OCI-LY7 (cell line): ENCODE results near the gene TCAP. TPM values are rescaled to one million over a fixed set of nuclear protein-coding genes. Genes with fewer than 3 reads are reported as not detected.

Experiments used
- BruUV-seq: library from RNA; stranded (reverse); fragments of 400-500 nt; replicated peaks from 2 replicates; lab custom pipeline; 2021; lab: Mats Ljungman, UMichigan
- CTCF ChIA-PET: fragments of 300-600 bp; sonication (Branson Sonifier 250); formaldehyde crosslinking; loops from one replicate; lab custom pipeline; 2022; ENCODE audit warnings: antibody characterized with exemption; ENCODE audit not compliant: unreplicated experiment; lab: Charles Lee
- POLR2A ChIA-PET: fragments of 300-600 bp; sonication (Branson Sonifier 250); formaldehyde crosslinking; loops from one replicate; lab custom pipeline; 2022; ENCODE audit warnings: antibody characterized with exemption; lab: Charles Lee
- DNase-seq: peaks from one replicate; pipeline ENCODE4 v3.0.0-alpha.2; 2015; ENCODE audit warnings: low spot score
- H2AFZ ChIP-seq: fragments of 200-600 bp; sonication (generic), shearing (Covaris generic); 2 replicates; pipeline ENCODE4 v1.6.1; 2014; ENCODE audit warnings: mild to moderate bottlenecking, antibody characterized with exemption, low read length, moderate library complexity
- H3K27ac ChIP-seq: fragments of 200-600 bp; sonication (generic); 2 replicates; pipeline ENCODE4 v1.5.1; 2014; ENCODE audit warnings: mixed run types, low read depth, mild to moderate bottlenecking, moderate library complexity, low read length, inconsistent platforms; ENCODE audit not compliant: poor library complexity, severe bottlenecking
- H3K36me3 ChIP-seq: fragments of 200-600 bp; sonication (generic); 2 replicates; pipeline ENCODE4 v1.6.1; 2014; ENCODE audit warnings: mild to moderate bottlenecking, antibody characterized with exemption, low read length, moderate library complexity, mixed read lengths; ENCODE audit not compliant: insufficient read depth
- H3K4me1 ChIP-seq: fragments of 200-600 bp; sonication (generic); 2 replicates; pipeline ENCODE4 v1.5.1; 2014; ENCODE audit warnings: mild to moderate bottlenecking, low read length; ENCODE audit not compliant: insufficient read depth, poor library complexity, severe bottlenecking
- H3K4me2 ChIP-seq: fragments of 200-600 bp; sonication (generic); 2 replicates; pipeline ENCODE4 v1.6.1; 2014; ENCODE audit warnings: mild to moderate bottlenecking, low read length
- H3K4me3 ChIP-seq: fragments of 200-600 bp; sonication (generic); 2 replicates; pipeline ENCODE4 v1.5.1; 2014; ENCODE audit warnings: mild to moderate bottlenecking, low read depth, low read length; ENCODE audit not compliant: poor library complexity, severe bottlenecking
- H3K79me2 ChIP-seq: fragments of 200-600 bp; sonication (generic); 2 replicates; pipeline ENCODE4 v1.6.1; 2016; ENCODE audit warnings: low read depth, mild to moderate bottlenecking, low read length, moderate library complexity, mixed read lengths; ENCODE audit not compliant: insufficient read depth
- H3K9me2 ChIP-seq: fragments of 200-600 bp; sonication (generic); 2 replicates; pipeline ENCODE4 v1.6.1; 2016; ENCODE audit warnings: mild to moderate bottlenecking, low read length, mixed read lengths; ENCODE audit not compliant: insufficient read depth
- H3K9me3 ChIP-seq: fragments of 200-600 bp; sonication (generic); 2 replicates; pipeline ENCODE4 v1.6.1; 2014; ENCODE audit warnings: mild to moderate bottlenecking, mixed run types, low read length, mixed read lengths
- H4K20me1 ChIP-seq: fragments of 200-600 bp; sonication (generic); 2 replicates; pipeline ENCODE4 v1.6.1; 2014; ENCODE audit warnings: mild to moderate bottlenecking, antibody characterized with exemption, low read length, moderate library complexity, mixed read lengths; ENCODE audit not compliant: insufficient read depth
- CTCF ChIP-seq: fragments of 200-600 bp; sonication (generic); conservative IDR thresholded peaks from 2 replicates; pipeline ENCODE4 v1.5.1; 2014; ENCODE audit warnings: mild to moderate bottlenecking, antibody characterized with exemption, low read length, moderate library complexity, mixed read lengths
- EZH2phosphoT487 ChIP-seq: fragments of 200-600 bp; sonication (generic); IDR thresholded peaks from 2 replicates; pipeline ENCODE4 v1.6.1; 2018; ENCODE audit warnings: low read depth, borderline replicate concordance, mild to moderate bottlenecking, mixed run types, antibody characterized with exemption, low read length, moderate library complexity, mixed read lengths
- intact Hi-C: fragments of 100-400 bp; cut with micrococcal nuclease; formaldehyde crosslinking; loops from one replicate; pipeline ENCODE4 v1.10.0; 2022; ENCODE audit not compliant: unreplicated experiment
- total RNA-seq, 2 experiments: library from RNA; depleted of rRNA in 1 of 2; stranded (reverse); fragments of >200 nt in 1 of 2; shearing (Covaris generic) in 1 of 2; gene quantifications; 2 replicates each; pipeline ENCODE4 v1.2.3, GENCODE V29; 2014 to 2022

TCAP gene
- total RNA-seq, 2 experiments from 2014 or later: 1.5 to 2.7 TPM

GRCh38 chr17:39667945-39668924 lies 3.1 kb downstream of the TCAP start, which contains the start of gene PNMT:
PNMT (plus strand) TSS chr17:39668453; CDS start chr17:39668476, 23 bp downstream.
- no peaks in the 10 kb centered on the region for H4K20me1 ChIP-seq
- H3K9me2 ChIP-seq: no peaks in the 10 kb centered on the region
- peak within 1 kb of the TSS; percentile 53; the same call in 1 of the 2 replicates for H3K4me2 ChIP-seq
- H3K9me3 ChIP-seq: no peaks in the 10 kb centered on the region
- no peaks in the 10 kb centered on the region for H3K79me2 ChIP-seq
- peak; percentile 56 for DNase-seq
- no TSS peak for BruUV-seq
- ChIA-PET CTCF (interaction anchor here (0.6 to 1.0 kb wide), 2 partner anchors 14 to 16 kb away, joined by 3 read pairs; no protein-coding TSS in a partner anchor), POLR2A (no interaction called here)
- no peaks in the 10 kb centered on the region for H3K36me3 ChIP-seq
- intact Hi-C loops: no loop called here
- H3K4me3 ChIP-seq: no peak within 1 kb of the TSS
- TF ChIP-seq EZH2phosphoT487 (no peak), CTCF (peak; percentile 76)
- no peaks in the 10 kb centered on the region for H3K4me1 ChIP-seq
- H3K27ac ChIP-seq: no peak within 1 kb of the TSS
- no peak within 1 kb of the TSS for H2AFZ ChIP-seq

- no peaks in the 10 kb centered on the region for H4K20me1 ChIP-seq
- no peaks in the 10 kb centered on the region for H3K36me3 ChIP-seq
- no TSS peak for BruUV-seq
- H3K9me3 ChIP-seq: no peaks in the 10 kb centered on the region
- no peak overlapping the region for H3K4me2 ChIP-seq
- POLR2A ChIA-PET: interaction anchor here (0.5 to 1.2 kb wide), 2 partner anchors 18 to 22 kb away, joined by 4 to 5 read pairs; partner anchors contain the start of gene PGAP3
- TF ChIP-seq CTCF (no peak), EZH2phosphoT487 (no peak)
- H2AFZ ChIP-seq: no peak overlapping the region
- H3K27ac ChIP-seq: no peak overlapping the region
- no peak for DNase-seq
- no peaks in the 10 kb centered on the region for H3K79me2 ChIP-seq
- no peak overlapping the region for H3K4me3 ChIP-seq
- H3K4me1 ChIP-seq: peaks cover 13% of the 10 kb centered on the region
- intact Hi-C loops: no loop called here
- CTCF ChIA-PET: interaction anchor here (0.5 to 1.2 kb wide), 2 partner anchors 18 to 42 kb away, joined by 4 to 5 read pairs; partner anchors contain the start of gene PGAP3
- no peaks in the 10 kb centered on the region for H3K9me2 ChIP-seq
Observed at GRCh38 chr17:39669897-39670735, 5.0 kb downstream of the TCAP start.
